HepG2 (cell line): ENCODE data around the gene PFKFB2. TPM values are rescaled to one million over a fixed set of nuclear protein-coding genes. Genes with fewer than 3 reads are reported as not detected.

Experiments used
- CREB1 ChIP-seq, 2 experiments: fragments of 450-650 bp in 1 of 2; IDR thresholded peaks; 2 replicates each; pipeline ENCODE4 v1.6.1; 2016 to 2017; ENCODE audit warnings: control low read depth in 1 of 2, mild to moderate bottlenecking in 1 of 2, missing compliant biosample characterization in 1 of 2, missing genetic modification characterization in 1 of 2
- GPN1 ChIP-seq: sonication (generic); formaldehyde crosslinking; IDR thresholded peaks from 2 replicates; pipeline ENCODE4 v1.5.1; 2020; ENCODE audit warnings: missing genetic modification reagents, borderline replicate concordance
- HNRNPL ChIP-seq: fragments of 200-400 bp; formaldehyde crosslinking; IDR thresholded peaks from 2 replicates; pipeline ENCODE4 v1.6.1; 2017; ENCODE audit warnings: mild to moderate bottlenecking, low read depth, low read length
- JARID2 ChIP-seq: sonication (generic); formaldehyde crosslinking; IDR thresholded peaks from 2 replicates; pipeline ENCODE4 v1.8.1; 2023; ENCODE audit warnings: missing genetic modification reagents, inconsistent platforms; ENCODE audit not compliant: insufficient replicate concordance
- KDM5B ChIP-seq: sonication (generic); formaldehyde crosslinking; IDR thresholded peaks from 2 replicates; pipeline ENCODE4 v1.4.0; 2020; ENCODE audit warnings: missing genetic modification reagents, mild to moderate bottlenecking, borderline replicate concordance
- PHF20 ChIP-seq: sonication (generic); formaldehyde crosslinking; IDR thresholded peaks from 2 replicates; pipeline ENCODE4 v1.5.0; 2020; ENCODE audit warnings: mild to moderate bottlenecking, missing genetic modification reagents
- TAF1 ChIP-seq: sonication (generic); formaldehyde crosslinking; IDR thresholded peaks from 2 replicates; pipeline ENCODE4 v1.4.0; 2020; ENCODE audit warnings: missing genetic modification reagents
- THAP7 ChIP-seq: sonication (generic); formaldehyde crosslinking; IDR thresholded peaks from 2 replicates; pipeline ENCODE4 v1.8.1; 2023; ENCODE audit warnings: mild to moderate bottlenecking, missing genetic modification reagents
- XBP1 ChIP-seq: sonication (generic); formaldehyde crosslinking; IDR thresholded peaks from 2 replicates; pipeline ENCODE4 v1.5.0; 2020; ENCODE audit warnings: missing genetic modification reagents
- ZBTB43 ChIP-seq: sonication (generic); formaldehyde crosslinking; conservative IDR thresholded peaks from 2 replicates; pipeline ENCODE4 v1.4.0; 2020; ENCODE audit warnings: missing genetic modification reagents
- ZFP36 ChIP-seq: fragments of 150-350 bp; IDR thresholded peaks from 2 replicates; pipeline ENCODE4 v1.6.1; 2018; ENCODE audit warnings: borderline replicate concordance, low read length, low read depth; ENCODE audit not compliant: partially characterized antibody
- ZFP37 ChIP-seq: sonication (generic); formaldehyde crosslinking; IDR thresholded peaks from 2 replicates; pipeline ENCODE4 v1.4.0; 2020; ENCODE audit warnings: missing genetic modification reagents, borderline replicate concordance
- ZNF792 ChIP-seq: IDR thresholded peaks from 2 replicates; pipeline ENCODE4 v1.6.1; 2016
- ZSCAN20 ChIP-seq: sonication (generic); formaldehyde crosslinking; IDR thresholded peaks from 2 replicates; pipeline ENCODE4 v1.4.0; 2020; ENCODE audit warnings: missing genetic modification reagents, mild to moderate bottlenecking, borderline replicate concordance
- polyA plus RNA-seq, 8 experiments: library from polyadenylated mRNA; depleted of rRNA in 3 of 8; stranded (reverse) in 7 of 8; unstranded in 1 of 8; fragments of >200 nt; fragmentation: Illumina TruSeq in 4 of 8; extraction: Trizol in 4 of 8; gene quantifications; 2 replicates each; pipeline versions ENCODE4 v1.2.1 to v1.2.3, GENCODE V29; 2011 to 2016; ENCODE audit warnings: low read depth in 4 of 8, missing spikeins in 1 of 8, mixed read lengths in 1 of 8; ENCODE audit not compliant: insufficient read depth in 1 of 8
- total RNA-seq, 5 experiments: library from RNA; depleted of rRNA; stranded (reverse); fragments of >200 nt; fragmentation: Illumina TruSeq; extraction: Trizol; gene quantifications; 2 replicates each; pipeline ENCODE4 v1.2.3, GENCODE V29; 2016; ENCODE audit warnings: low read depth in 1 of 5

Gene PFKFB2
- total and polyA plus RNA-seq, 2 of the 13 experiments (the other 11 are each of a cell fraction or from before 2014, with no cell fraction given) = 4.6 to 10.6 TPM

DNA sequence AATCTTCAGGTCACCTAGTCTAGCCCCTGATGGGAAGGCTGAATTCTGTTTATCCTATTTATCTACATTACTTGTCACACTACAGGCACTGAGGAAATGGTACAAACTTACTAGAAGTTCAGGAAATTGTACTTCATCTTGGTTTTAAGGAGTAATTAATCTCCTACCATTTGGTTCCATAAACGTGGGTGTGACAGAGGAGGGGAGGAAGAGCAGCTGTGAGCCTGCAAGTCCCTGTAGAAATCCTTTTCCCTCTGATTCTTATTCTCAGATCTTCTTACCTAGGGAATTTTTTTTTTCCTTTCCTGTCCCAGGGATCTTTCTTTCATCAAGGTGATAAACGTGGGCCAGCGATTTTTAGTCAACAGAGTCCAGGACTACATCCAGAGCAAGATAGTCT is 14.1 kb downstream of the PFKFB2 start (continued):
- TF ChIP-seq HNRNPL (no peak), ZSCAN20 (CRISPR knock-in tag) (no peak), CREB1 (IDR thresholded peaks at IDR 0.05) (no peak), CREB1 (CRISPR knock-in tag; IDR thresholded peaks at IDR 0.05) (no peak), KDM5B (no peak), THAP7 (no peak), JARID2 (no peak), ZNF792 (CRISPR knock-in tag) (no peak), ZBTB43 (no peak), ZFP36 (no peak), GPN1 (CRISPR knock-in tag) (no peak), XBP1 (CRISPR knock-in tag) (no peak), TAF1 (CRISPR knock-in tag) (no peak), ZFP37 (CRISPR knock-in tag) (no peak), PHF20 (CRISPR knock-in tag) (no peak)
